ENCODE results near the gene TUBGCP2.

Gene TUBGCP2

GRCh38 chr10:133336118-133336576 is 27.5 kb upstream of the TUBGCP2 start:
- Mint-ChIP-seq H3K4me1 (ENCODE audit: low read depth) (peaks cover 12% of the 10 kb centered on the region), H3K4me3 (no peak overlapping the region), H3K27me3 (peaks cover 40% of the 10 kb centered on the region), H3K27ac (no peak overlapping the region), H3K36me3 (ENCODE audit: low read depth) (no peaks in the 10 kb centered on the region), H3K9me3 (no peaks in the 10 kb centered on the region)
- intact Hi-C loops (cut with micrococcal nuclease): no loop called here

DNA sequence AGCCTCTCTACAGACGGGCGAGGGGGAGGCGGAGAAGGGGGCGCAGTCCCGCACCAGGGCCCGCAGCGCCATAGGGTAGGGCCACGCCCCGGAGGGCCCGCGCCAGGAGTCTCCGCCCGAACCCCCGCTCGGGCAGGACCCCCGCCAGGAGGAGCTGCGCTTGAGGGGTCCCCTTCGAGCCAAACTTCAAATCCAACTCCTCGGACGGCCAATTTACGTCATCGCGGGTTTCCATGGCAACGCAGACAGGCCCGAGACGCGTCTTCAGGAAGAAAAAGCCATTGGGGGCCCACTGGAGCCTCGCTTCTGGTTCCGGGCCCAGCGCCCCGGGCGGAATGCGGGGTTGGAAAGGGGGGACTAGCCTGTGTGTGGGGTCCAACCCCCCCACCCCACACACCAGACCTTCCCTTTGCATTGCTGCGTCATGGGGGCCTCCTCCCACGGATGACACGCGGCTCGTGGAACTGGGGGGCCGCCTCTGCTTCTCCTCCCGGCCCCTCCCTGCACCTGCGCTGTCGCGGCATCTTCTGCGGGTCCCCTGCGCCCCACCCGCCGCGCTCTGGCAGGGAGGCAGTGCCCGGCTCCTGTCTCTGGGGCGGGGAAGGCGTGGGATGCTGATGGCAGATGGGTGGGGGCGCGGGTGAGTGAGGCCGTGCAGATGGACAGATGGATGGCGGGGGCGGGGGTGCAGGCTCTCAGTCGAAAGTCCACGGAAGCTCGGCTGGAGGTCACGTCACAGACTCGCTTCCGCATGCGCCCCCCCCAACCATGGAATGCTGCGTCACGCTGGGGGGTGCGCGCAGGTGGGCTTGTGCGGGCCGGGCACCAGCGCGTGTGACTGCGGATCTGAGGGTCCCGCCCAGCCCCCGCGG is 26.8 kb upstream of the TUBGCP2 start:
- Mint-ChIP-seq H3K4me1 (ENCODE audit: low read depth) (peaks cover 12% of the 10 kb centered on the region), H3K9me3 (no peaks in the 10 kb centered on the region), H3K36me3 (ENCODE audit: low read depth) (no peaks in the 10 kb centered on the region), H3K27ac (no peak overlapping the region), H3K4me3 (peak overlapping the region; percentile 38), H3K27me3 (peaks cover 44% of the 10 kb centered on the region)
- intact Hi-C loops (cut with micrococcal nuclease): no loop called here

DNA sequence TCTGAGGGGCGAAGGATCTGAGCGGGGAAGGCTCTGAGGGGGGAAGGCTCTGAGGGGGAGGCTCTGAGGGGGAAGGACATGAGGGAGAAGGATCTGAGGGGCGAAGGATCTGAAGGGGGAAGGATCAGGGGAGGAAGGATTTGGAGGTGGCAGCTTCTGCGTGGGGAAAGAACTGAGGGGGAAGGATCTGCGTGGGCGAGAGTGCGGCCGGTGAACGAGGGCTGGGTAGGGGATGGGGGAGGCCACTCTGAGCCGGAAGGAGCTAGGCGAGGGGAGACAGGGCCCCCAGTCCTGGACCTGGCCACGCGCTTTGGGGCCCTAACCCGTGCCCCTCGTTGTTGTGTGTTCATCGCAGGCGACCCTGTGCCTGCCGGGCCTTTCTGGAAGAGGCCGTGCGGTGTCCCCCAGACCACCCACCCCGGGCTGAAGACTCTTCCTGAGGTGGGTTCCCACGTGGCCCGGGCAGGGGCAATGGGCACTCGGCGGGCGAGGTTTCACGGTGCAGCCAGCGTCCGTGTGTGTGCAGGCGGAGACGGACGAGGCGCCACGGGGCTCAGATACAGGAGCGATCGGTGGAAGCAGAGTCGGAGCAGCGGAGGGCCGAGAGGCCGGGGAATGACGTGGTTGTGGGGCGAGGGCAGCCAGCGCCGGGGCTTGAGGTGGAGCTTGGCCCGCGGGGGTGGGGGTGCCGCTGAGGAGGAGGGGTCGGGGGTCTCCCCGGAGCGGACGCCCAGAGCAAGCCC is 26.0 kb upstream of the TUBGCP2 start:
- H3K36me3 Mint-ChIP-seq (ENCODE audit: low read depth): no peaks in the 10 kb centered on the region
- H3K9me3 Mint-ChIP-seq: no peaks in the 10 kb centered on the region
- intact Hi-C loops (cut with micrococcal nuclease): no loop called here

DNA sequence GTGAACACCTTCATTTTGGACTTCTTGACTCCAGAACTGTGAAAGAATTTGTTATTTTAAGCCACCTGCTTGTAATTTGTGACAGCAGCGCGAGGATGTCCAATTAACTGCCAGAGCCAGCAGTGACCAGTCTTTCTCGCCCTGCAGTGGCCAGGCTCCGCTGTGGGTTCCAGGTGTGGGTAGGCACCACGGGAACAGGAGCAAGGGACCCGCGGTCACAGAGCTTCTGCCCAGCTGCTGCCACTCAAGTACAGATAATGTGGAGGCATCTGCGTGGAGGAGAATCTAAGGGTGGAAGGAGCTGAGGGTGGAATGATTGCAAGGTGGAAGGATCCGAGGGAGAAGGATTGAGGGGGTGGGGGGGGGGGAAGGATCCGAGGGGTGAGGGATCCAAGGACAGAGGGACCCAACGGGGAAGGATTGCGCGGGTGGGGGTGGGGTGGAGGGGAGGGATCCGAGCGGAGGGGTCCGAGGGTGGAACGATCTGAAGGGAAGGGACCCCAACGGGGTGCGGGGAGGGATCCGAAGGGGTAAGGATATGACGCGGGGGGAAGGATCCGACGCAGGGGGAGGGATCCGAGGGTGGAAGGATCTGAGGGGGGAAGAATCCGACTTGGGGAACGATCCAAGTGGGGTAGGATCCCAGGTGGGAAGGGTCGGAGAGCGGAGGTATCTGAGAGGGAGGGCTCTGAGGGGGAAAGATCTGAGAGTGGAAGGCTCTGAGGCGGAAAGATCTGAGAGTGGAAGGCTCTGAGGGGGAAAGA is 24.4 kb upstream of the TUBGCP2 start:
- Mint-ChIP-seq H3K36me3 (ENCODE audit: low read depth) (no peaks in the 10 kb centered on the region), H3K27ac (no peak overlapping the region), H3K9me3 (no peaks in the 10 kb centered on the region), H3K4me1 (ENCODE audit: low read depth) (peaks cover 17% of the 10 kb centered on the region), H3K27me3 (peaks cover 66% of the 10 kb centered on the region), H3K4me3 (no peak overlapping the region)
- intact Hi-C loops (cut with micrococcal nuclease): no loop called here

More for the DNA sequence above, 26.0 kb upstream of the TUBGCP2 start:
- peak overlapping the region; percentile 58 for H3K4me3 Mint-ChIP-seq
- H3K27ac Mint-ChIP-seq: no peak overlapping the region
- H3K4me1 Mint-ChIP-seq (ENCODE audit: low read depth): peaks cover 16% of the 10 kb centered on the region
- H3K27me3 Mint-ChIP-seq: peaks cover 50% of the 10 kb centered on the region

DNA sequence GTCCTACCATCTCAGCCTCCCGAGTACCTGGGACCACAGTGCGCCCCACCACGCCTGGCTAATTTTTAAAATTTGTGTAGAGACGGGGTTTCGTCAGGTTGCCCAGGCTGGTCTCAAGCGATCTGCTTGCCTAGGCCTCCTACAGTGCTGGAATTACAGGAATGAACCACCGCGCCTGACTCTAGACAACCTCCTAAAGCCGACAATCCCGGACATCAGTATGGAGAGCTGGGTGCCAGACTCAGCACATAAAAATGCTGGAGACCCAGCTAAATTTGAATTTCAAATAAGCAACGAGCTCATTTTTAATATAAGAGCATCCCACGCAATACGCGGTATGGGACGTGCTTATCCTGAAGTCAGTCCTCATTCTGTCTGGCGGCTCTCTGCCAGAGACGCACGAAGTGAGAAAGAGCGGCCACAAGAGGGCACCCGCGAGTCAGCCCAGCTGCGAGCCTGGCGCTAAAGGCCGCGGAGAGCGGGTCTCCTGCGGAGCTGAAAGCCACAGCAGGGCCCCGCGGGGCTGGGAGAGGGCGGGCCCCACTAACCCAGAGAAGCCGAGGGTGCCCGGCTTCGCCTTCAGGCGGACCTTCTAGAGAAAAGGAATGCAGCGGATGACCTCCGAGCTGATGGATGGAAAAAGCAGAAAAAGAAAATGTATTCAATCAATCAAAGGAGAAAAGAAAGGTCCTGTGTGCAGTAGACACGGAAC is 21.0 kb upstream of the TUBGCP2 start:
- Mint-ChIP-seq H3K27ac (no peak overlapping the region), H3K27me3 (peaks cover 86% of the 10 kb centered on the region), H3K36me3 (ENCODE audit: low read depth) (no peaks in the 10 kb centered on the region), H3K4me1 (ENCODE audit: low read depth) (peaks cover 28% of the 10 kb centered on the region), H3K4me3 (peak overlapping the region; percentile 68), H3K9me3 (no peaks in the 10 kb centered on the region)
- intact Hi-C loops (cut with micrococcal nuclease): loop anchor here (5.0 kb wide), 1 partner anchor 188 kb away; no protein-coding TSS in a partner anchor

- H3K27ac Mint-ChIP-seq: no peak overlapping the region
- H3K4me1 Mint-ChIP-seq (ENCODE audit: low read depth): peaks cover 26% of the 10 kb centered on the region
- peaks cover 85% of the 10 kb centered on the region for H3K27me3 Mint-ChIP-seq
- H3K9me3 Mint-ChIP-seq: no peaks in the 10 kb centered on the region
- H3K4me3 Mint-ChIP-seq: no peak overlapping the region
- intact Hi-C loops (cut with micrococcal nuclease): loop anchor here (5.0 kb wide), 1 partner anchor 189 kb away; no protein-coding TSS in a partner anchor
- H3K36me3 Mint-ChIP-seq (ENCODE audit: low read depth): no peaks in the 10 kb centered on the region
These were observed 20.0 kb upstream of the TUBGCP2 start for GRCh38 chr10:133328358-133329343.

DNA sequence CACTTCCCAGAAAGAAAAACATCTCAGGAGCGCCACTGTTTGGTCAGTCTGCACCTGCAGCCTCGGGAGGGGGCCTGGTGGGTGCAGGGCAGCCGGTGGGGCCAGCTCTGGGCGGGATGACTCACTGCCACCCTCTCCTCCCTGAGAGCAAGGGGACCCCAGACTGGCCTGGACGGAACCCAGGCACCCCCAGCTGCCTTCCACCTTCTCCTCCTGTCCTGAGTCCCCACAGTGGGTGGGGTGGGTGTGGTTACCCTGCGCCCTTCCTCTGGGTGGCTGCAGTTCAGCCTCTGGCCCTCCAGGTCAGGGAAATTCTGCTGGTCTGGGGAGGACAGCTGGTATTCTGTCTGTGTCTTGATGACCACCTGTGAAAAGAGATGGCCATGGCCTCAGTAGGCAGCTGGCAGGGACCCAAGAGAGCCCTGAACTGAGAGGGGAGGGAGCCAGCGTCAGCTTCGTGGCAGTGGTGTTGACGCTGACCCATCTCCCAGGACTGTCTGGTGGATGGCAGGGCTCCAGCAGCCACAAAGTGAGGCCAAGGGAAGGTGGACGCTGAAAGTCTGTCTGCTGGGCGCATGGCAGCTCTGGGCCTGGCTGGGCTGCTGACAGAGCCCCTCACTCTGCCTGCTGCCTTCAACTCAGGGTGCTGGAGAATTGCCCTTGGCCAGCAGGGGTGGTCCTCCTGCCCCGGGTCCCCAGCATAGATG is 19.1 kb upstream of the TUBGCP2 start:
- H3K9me3 Mint-ChIP-seq: no peaks in the 10 kb centered on the region
- no peaks in the 10 kb centered on the region for H3K36me3 Mint-ChIP-seq (ENCODE audit: low read depth)
- H3K4me3 Mint-ChIP-seq: no peak overlapping the region
- no peak overlapping the region for H3K27ac Mint-ChIP-seq
- peaks cover 84% of the 10 kb centered on the region for H3K27me3 Mint-ChIP-seq
- peaks cover 25% of the 10 kb centered on the region for H3K4me1 Mint-ChIP-seq (ENCODE audit: low read depth)
- intact Hi-C loops (cut with micrococcal nuclease): loop anchor here (5.0 kb wide), 1 partner anchor 189 kb away; no protein-coding TSS in a partner anchor

DNA sequence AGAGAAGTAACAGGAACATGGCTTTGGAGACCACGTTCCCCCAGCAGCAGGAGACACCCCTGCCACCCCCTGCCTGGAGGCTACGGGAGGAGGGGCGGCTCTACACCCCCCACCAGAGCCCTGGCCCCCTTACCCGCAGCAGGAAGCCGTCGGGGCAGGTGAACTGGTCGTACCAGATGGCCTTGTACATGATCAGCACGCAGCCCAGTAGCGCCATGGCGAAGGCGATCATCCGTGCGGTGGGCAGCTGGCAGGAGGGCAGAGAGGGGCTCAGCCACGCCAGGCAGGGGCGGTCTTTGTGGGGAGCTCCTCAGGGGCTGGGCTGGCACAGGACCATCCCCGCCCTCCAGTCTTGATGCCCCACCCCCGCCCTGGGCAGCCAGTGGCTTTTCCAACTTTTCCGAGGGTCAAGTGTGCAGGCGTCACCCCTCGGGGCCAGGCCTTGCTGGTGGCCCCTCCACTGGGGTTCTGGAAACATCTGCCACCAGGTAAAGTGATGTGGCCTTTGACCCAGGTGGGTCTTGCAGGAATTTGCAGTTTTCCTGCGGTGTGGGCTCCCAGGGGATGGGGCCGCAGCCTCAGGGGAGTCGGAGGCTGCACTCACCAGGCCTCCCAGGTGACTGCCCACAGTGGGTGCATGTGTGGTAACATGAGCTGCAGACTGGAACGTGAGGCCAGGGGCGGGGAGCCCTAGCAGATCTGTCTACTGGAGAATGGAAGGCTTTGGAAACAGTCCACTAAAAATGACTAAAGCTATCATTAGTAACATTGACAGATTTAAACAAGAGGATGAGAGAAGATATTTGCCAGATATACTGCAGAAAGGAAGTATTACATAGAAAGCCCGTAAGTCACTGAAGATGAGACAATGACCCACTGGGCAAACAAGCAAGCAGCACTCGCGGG is 18.3 kb upstream of the TUBGCP2 start:
- intact Hi-C loops (cut with micrococcal nuclease): loop anchor here (5.0 kb wide), 1 partner anchor 190 kb away; no protein-coding TSS in a partner anchor
- H3K27me3 Mint-ChIP-seq: peaks cover 76% of the 10 kb centered on the region
- no peaks in the 10 kb centered on the region for H3K36me3 Mint-ChIP-seq (ENCODE audit: low read depth)
- H3K9me3 Mint-ChIP-seq: no peaks in the 10 kb centered on the region
- H3K4me3 Mint-ChIP-seq: no peak overlapping the region
- no peak overlapping the region for H3K27ac Mint-ChIP-seq
- peaks cover 20% of the 10 kb centered on the region for H3K4me1 Mint-ChIP-seq (ENCODE audit: low read depth)

DNA sequence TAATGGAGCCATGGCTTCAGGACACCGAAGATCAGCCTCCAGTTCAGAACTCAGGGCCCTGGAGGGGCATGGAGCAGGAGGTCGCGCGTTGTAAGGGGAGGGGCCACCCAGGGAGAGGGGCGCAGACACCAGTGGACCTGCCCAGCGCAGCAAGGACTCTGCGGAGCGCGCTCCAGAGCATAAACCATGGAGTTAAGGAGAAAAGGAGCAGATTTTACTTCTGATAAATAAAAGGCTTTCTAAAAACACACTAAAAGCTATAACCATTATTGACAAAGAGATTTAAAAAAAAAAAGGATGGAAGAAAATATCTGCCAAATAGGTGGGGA is 17.5 kb upstream of the TUBGCP2 start:
- Mint-ChIP-seq H3K36me3 (ENCODE audit: low read depth) (no peaks in the 10 kb centered on the region), H3K9me3 (no peaks in the 10 kb centered on the region), H3K4me1 (ENCODE audit: low read depth) (peaks cover 20% of the 10 kb centered on the region), H3K27me3 (peaks cover 72% of the 10 kb centered on the region), H3K27ac (peak overlapping the region; percentile 42), H3K4me3 (no peak overlapping the region)
- intact Hi-C loops (cut with micrococcal nuclease): loop anchor here (5.0 kb wide), 1 partner anchor 191 kb away; no protein-coding TSS in a partner anchor

DNA sequence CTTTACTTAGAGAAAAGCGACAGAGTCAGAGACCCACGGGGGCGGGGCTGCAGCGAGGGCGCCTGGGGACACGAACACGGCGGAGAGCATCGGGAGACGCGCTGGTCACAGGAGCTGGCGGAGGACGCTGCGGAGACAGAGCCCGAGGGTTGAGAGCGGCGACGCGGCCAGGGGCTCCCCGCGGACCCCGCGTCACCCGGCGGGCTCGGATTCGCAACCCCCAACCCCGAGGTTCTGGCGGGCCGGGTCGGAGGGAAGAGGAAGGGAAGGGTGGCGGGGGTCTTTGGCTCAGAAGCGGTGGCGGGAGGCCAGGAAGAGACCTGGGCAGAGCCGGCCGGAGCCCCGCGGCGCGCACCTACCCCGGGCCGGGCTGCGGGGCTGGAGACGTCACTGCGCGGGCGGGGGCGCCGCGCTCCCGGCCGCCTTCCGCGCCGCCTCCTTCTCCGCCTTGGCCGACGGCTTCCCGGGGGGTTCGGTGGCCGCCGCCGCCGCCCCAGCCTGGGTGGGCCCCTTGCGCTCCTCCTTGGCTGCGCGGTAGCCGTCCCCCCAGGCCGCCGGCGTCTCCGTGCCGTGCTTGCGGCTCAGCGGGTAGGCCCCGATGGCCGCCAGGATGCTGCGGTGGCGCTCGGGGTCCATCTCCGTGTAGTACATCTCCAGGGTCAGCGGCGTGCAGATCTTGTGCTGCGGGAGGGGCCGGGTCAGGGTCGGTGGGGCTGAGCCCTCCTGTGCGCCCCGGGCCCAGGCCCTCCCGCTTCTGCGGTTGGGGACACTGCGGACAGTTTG is 17.0 kb upstream of the TUBGCP2 start:
- peaks cover 66% of the 10 kb centered on the region for H3K27me3 Mint-ChIP-seq
- H3K27ac Mint-ChIP-seq: peak overlapping the region; percentile 42
- intact Hi-C loops (cut with micrococcal nuclease): loop anchor here (5.0 kb wide), 1 partner anchor 192 kb away; no protein-coding TSS in a partner anchor

More for the DNA sequence above, 17.0 kb upstream of the TUBGCP2 start:
- peaks cover 20% of the 10 kb centered on the region for H3K4me1 Mint-ChIP-seq (ENCODE audit: low read depth)
- H3K36me3 Mint-ChIP-seq (ENCODE audit: low read depth): no peaks in the 10 kb centered on the region
- H3K4me3 Mint-ChIP-seq: peak overlapping the region; percentile 64
- H3K9me3 Mint-ChIP-seq: no peaks in the 10 kb centered on the region

All from dendritic cell treated with granulocyte-macrophage colony-stimulating factor and Interleukin-4, amounts not matched to agents 40 ng/mL and 50 ng/mL, for 4 days (primary cell).